ENCODE measurements around the gene DNAH6. TPM values are rescaled to one million over a fixed set of nuclear protein-coding genes. Genes with fewer than 3 reads are reported as not detected.

The DNAH6 gene
- total RNA-seq, 1 experiment from 2014 or later, result 1.6 TPM

DNA sequence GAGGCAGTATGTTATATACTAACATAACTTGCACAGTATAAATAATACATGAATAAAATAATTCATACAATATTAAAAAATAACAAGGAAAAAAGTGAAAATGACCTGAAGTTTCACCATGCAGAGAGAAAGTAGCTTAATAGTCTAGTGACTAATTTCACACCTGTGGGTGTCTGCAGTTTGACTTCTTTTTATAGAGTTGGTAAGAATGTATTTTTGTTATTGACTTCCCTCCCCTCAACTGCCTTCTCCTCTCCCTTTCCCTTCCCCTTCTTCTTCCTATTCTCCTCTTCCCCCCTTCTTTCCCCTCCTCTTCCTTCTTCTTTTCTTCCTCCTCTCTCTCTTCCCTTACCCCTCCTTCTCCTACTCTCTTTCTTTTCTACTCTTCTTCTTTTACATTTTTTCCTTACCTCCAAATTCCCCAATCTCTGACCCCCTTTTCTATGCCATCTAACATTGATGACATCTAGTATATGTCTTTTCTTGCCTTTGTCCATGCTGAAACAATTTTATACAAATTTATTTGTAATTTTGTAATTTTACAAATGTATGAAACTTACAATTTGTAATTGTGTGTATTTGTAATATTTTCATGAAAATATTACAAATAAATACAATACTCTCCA, 3.1 kb downstream of the DNAH6 start:
- H2AFZ ChIP-seq (ENCODE audit: low read depth, low read length, poor library complexity, severe bottlenecking), result no peak overlapping the region
- H3K9me3 ChIP-seq (ENCODE audit: control insufficient read depth in 1 of 2, insufficient read depth in 1 of 2, low read depth in 1 of 2, low read length in 2 of 2), result no peaks in the 10 kb centered on the region
- H4K20me1 ChIP-seq (ENCODE audit: insufficient read depth), result no peaks in the 10 kb centered on the region
- no peaks in the 10 kb centered on the region for H3K79me2 ChIP-seq (ENCODE audit: insufficient read depth, low read length)
- ChIA-PET CTCF (no interaction called here), RAD21 (ENCODE audit: low non-redundant PET in 1 of 2, low total read pairs in 2 of 2, uncharacterized antibody in 2 of 2, unreplicated experiment in 2 of 2) (no interaction called here), POLR2A (no interaction called here)
- H3K9me2 ChIP-seq (ENCODE audit: insufficient read depth), result no peaks in the 10 kb centered on the region
- ATAC-seq (no peak), DNase-seq (ENCODE audit: low read depth, low spot score) (no peak)
- H3K9ac ChIP-seq (ENCODE audit: low read length), result no peak overlapping the region
- H3K4me2 ChIP-seq (ENCODE audit: low read length), result no peak overlapping the region
- TF ChIP-seq EZH2phosphoT487 (IDR thresholded peaks at IDR 0.05; ENCODE audit: borderline replicate concordance) (no peak), CBX3 (IDR thresholded peaks at IDR 0.05; ENCODE audit: low read depth) (no peak), ELF1 (IDR thresholded peaks at IDR 0.05; ENCODE audit: borderline replicate concordance, low read depth) (no peak), EGR1 (IDR thresholded peaks at IDR 0.05; ENCODE audit: low read depth) (no peak), SP1 (IDR thresholded peaks at IDR 0.05; ENCODE audit: low read depth) (no peak)
- TF ChIP-seq, protein P1, sequence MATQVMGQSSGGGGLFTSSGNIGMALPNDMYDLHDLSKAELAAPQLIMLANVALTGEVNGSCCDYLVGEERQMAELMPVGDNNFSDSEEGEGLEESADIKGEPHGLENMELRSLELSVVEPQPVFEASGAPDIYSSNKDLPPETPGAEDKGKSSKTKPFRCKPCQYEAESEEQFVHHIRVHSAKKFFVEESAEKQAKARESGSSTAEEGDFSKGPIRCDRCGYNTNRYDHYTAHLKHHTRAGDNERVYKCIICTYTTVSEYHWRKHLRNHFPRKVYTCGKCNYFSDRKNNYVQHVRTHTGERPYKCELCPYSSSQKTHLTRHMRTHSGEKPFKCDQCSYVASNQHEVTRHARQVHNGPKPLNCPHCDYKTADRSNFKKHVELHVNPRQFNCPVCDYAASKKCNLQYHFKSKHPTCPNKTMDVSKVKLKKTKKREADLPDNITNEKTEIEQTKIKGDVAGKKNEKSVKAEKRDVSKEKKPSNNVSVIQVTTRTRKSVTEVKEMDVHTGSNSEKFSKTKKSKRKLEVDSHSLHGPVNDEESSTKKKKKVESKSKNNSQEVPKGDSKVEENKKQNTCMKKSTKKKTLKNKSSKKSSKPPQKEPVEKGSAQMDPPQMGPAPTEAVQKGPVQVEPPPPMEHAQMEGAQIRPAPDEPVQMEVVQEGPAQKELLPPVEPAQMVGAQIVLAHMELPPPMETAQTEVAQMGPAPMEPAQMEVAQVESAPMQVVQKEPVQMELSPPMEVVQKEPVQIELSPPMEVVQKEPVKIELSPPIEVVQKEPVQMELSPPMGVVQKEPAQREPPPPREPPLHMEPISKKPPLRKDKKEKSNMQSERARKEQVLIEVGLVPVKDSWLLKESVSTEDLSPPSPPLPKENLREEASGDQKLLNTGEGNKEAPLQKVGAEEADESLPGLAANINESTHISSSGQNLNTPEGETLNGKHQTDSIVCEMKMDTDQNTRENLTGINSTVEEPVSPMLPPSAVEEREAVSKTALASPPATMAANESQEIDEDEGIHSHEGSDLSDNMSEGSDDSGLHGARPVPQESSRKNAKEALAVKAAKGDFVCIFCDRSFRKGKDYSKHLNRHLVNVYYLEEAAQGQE (IDR thresholded peaks at IDR 0.05; ENCODE audit: low read depth), result no peak
- TF ChIP-seq, protein P2, sequence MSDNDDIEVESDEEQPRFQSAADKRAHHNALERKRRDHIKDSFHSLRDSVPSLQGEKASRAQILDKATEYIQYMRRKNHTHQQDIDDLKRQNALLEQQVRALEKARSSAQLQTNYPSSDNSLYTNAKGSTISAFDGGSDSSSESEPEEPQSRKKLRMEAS (IDR thresholded peaks at IDR 0.05), result no peak
- intact Hi-C loops (cut with micrococcal nuclease), result no loop called here
- H3K4me3 ChIP-seq (replicated peaks in 1 of 2; ENCODE audit: low read depth in 1 of 2, low read length in 2 of 2), result no peak overlapping the region
- H3K4me1 ChIP-seq (ENCODE audit: control insufficient read depth in 1 of 2, insufficient read depth in 2 of 2, low read length in 2 of 2), result peaks cover 2 to 9% of the 10 kb centered on the region in 2 experiments; a peak in 2 of 4 replicates
- no peaks in the 10 kb centered on the region for H3K27me3 ChIP-seq (ENCODE audit: insufficient read depth, low read length)
- no TSS peak for BruUV-seq (replicated peaks)
- H3K36me3 ChIP-seq (ENCODE audit: control insufficient read depth in 1 of 2, insufficient read depth in 2 of 2, low read length in 2 of 2), result no peaks in the 10 kb centered on the region
- H3K27ac ChIP-seq (ENCODE audit: low read depth, low read length), result no peak overlapping the region
